H1 (cell line): ENCODE results near the gene EEF1AKMT2. TPM values are rescaled to one million over a fixed set of nuclear protein-coding genes. Genes with fewer than 3 reads are reported as not detected.

Source experiments
- BRCA1 ChIP-seq: IDR thresholded peaks from 2 replicates; pipeline ENCODE4 v1.6.1; 2012; ENCODE audit warnings: low read depth, low read length, improper control_type of control experiment
- CHD1 ChIP-seq: IDR thresholded peaks from 2 replicates; pipeline ENCODE4 v1.6.1; 2012; ENCODE audit warnings: low read depth, low read length, improper control_type of control experiment
- CTBP2 ChIP-seq: IDR thresholded peaks from 2 replicates; pipeline ENCODE4 v1.7.0; 2011; ENCODE audit warnings: borderline replicate concordance, mild to moderate bottlenecking, moderate library complexity, mixed read lengths, low read length; ENCODE audit not compliant: insufficient read depth, insufficient read length
- HDAC6 ChIP-seq: IDR thresholded peaks from one replicate; pipeline ENCODE4 v1.7.1; 2012; ENCODE audit warnings: low read depth, mild to moderate bottlenecking, inconsistent platforms, low read length, moderate library complexity
- SP2 ChIP-seq: IDR thresholded peaks from 2 replicates; pipeline ENCODE4 v1.6.1; 2012; ENCODE audit warnings: mild to moderate bottlenecking, low read length, inconsistent platforms
- TAF1 ChIP-seq: IDR thresholded peaks from 2 replicates; pipeline ENCODE4 v1.6.1; 2011; ENCODE audit warnings: mild to moderate bottlenecking, low read depth, low read length
- polyA plus RNA-seq, 7 experiments: library from polyadenylated mRNA; depleted of rRNA in 3 of 7; stranded (reverse) in 5 of 7; unstranded in 2 of 7; fragments of >200 nt in 5 of 7; fragments of 200-250 nt in 2 of 7; gene quantifications; 1 replicate in 5 of 7; 2 replicates in 1 of 7; 4 replicates in 1 of 7; pipeline versions ENCODE4 v1.2.1 to v1.2.3, GENCODE V29; 2011 to 2013; ENCODE audit warnings: missing spikeins in 2 of 7, mixed read lengths in 2 of 7
- total RNA-seq: library from RNA; stranded (reverse); fragmentation: NEBNext Ultra II Directional; extraction: Animal tissue kit (Norgen Biotek cat#: 25700); gene quantifications from 2 replicates; pipeline ENCODE4 v1.2.1, GENCODE V29; 2021

The EEF1AKMT2 gene
- total and polyA plus RNA-seq, 2 of the 8 experiments (the other 6 are each of a cell fraction or from before 2014, with no cell fraction given) = 9.8 to 26.8 TPM

GRCh38 chr10:124742413-124743190 lies 49.1 kb downstream of the EEF1AKMT2 start (continued):
- TF ChIP-seq BRCA1 = no peak
- no peak for TF ChIP-seq CTBP2
- no peak for TF ChIP-seq SP2
- no peak for TF ChIP-seq CHD1
- no peak for TF ChIP-seq HDAC6
- 0 out of 2 replicates have a peak, but pooled peaks have one; percentile 13 for TF ChIP-seq TAF1
